Endodermal cell (in vitro differentiated cells): ENCODE data around the gene HBS1L. TPM values are rescaled to one million over a fixed set of nuclear protein-coding genes. Genes with fewer than 3 reads are reported as not detected.

Source experiments
- DNase-seq: peaks from one replicate; pipeline ENCODE4 v3.0.0-alpha.2; 2017
- H3K27ac ChIP-seq: 2 replicates; pipeline ENCODE4 v1.5.1; 2013; ENCODE audit warnings: mild to moderate bottlenecking, low read depth, low read length, moderate library complexity
- H3K27me3 ChIP-seq: 2 replicates; pipeline ENCODE4 v1.6.1; 2013; ENCODE audit warnings: mild to moderate bottlenecking, low read length, moderate library complexity; ENCODE audit not compliant: insufficient read depth, control insufficient read depth, poor library complexity, severe bottlenecking
- H3K36me3 ChIP-seq: 2 replicates; pipeline ENCODE4 v1.7.0; 2013; ENCODE audit warnings: mild to moderate bottlenecking, low read length, moderate library complexity; ENCODE audit not compliant: control insufficient read depth, insufficient read depth
- H3K4me1 ChIP-seq: one replicate; pipeline ENCODE4 v1.7.0; 2013; ENCODE audit warnings: low read length; ENCODE audit not compliant: control insufficient read depth, insufficient read depth
- H3K4me3 ChIP-seq: 2 replicates; pipeline ENCODE4 v1.5.1; 2013; ENCODE audit warnings: mild to moderate bottlenecking, low read length, moderate library complexity
- H3K9ac ChIP-seq: 2 replicates; pipeline ENCODE4 v1.6.1; 2013; ENCODE audit warnings: mild to moderate bottlenecking, low read length, moderate library complexity; ENCODE audit not compliant: poor library complexity, severe bottlenecking; ENCODE audit errors: extremely low read depth
- H3K9me3 ChIP-seq: 2 replicates; pipeline ENCODE4 v1.6.1; 2013; ENCODE audit warnings: mild to moderate bottlenecking, low read length, moderate library complexity; ENCODE audit not compliant: control insufficient read depth
- H3K27ac Mint-ChIP-seq: 2 replicates; pipeline ENCODE4 v1.8.0; 2020; ENCODE audit warnings: mixed read lengths
- H3K27me3 Mint-ChIP-seq: 2 replicates; pipeline ENCODE4 v1.8.0; 2021; ENCODE audit warnings: mild to moderate bottlenecking, mixed read lengths; ENCODE audit not compliant: insufficient read depth
- H3K36me3 Mint-ChIP-seq: 2 replicates; pipeline ENCODE4 v1.8.0; 2020; ENCODE audit warnings: low read depth, mixed read lengths
- H3K4me1 Mint-ChIP-seq: 2 replicates; pipeline ENCODE4 v1.8.0; 2020; ENCODE audit warnings: mixed read lengths
- H3K4me3 Mint-ChIP-seq: 2 replicates; pipeline ENCODE4 v1.8.0; 2020; ENCODE audit warnings: mild to moderate bottlenecking, moderate library complexity, mixed read lengths
- H3K9me3 Mint-ChIP-seq: 2 replicates; pipeline ENCODE4 v1.8.0; 2020; ENCODE audit warnings: mild to moderate bottlenecking, mixed read lengths
- WGBS, 2 experiments: methylation state at CpG; one replicate each; pipeline versions ENCODE4 v1.1.5 to v1.1.7; 2013; ENCODE audit warnings: missing lambda C conversion rate in 2 of 2, mixed read lengths in 1 of 2; ENCODE audit not compliant: insufficient coverage in 1 of 2, insufficient read length in 1 of 2; 5-methylcytosine and 5-hydroxymethylcytosine counted together
- total RNA-seq, 2 donors: library from RNA; stranded (reverse); fragmentation: NEBNext Ultra II Directional in 1 of 2; extraction: Animal tissue kit (Norgen Biotek cat#: 25700) in 1 of 2; gene quantifications; 2 replicates in 1 of 2; 3 replicates in 1 of 2; pipeline ENCODE4 v1.2.1, GENCODE V29; 2021
- TF ChIP-seq, protein P1 (sequence below): fragments of 200-600 bp; sonication (generic); conservative IDR thresholded peaks from 2 replicates; pipeline ENCODE4 v1.5.0; 2021; ENCODE audit warnings: antibody characterized with exemption, mild to moderate bottlenecking

Gene HBS1L
- total RNA-seq, 2 donors from 2014 or later, result 106 to 122 TPM

DNA sequence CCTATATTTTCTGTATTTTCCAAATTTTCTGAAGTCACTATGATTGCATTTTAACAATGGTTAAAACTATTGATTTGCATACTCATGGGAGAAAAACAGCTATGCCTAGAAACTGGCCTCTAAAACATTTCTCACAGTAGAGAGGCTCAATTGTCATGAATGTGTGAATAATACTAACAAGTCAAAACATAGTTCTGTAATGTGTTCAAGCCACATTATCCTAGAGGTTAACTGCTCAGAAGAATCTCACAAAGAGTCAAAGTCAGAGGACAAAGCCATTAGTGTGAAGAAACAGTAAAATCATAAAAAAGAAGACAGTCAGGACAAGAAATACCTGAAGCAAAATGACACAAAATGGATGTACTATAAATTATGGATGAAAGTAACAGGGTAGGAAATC lies 92.2 kb downstream of the HBS1L start:
- no peaks in the 10 kb centered on the region for H3K27me3 Mint-ChIP-seq
- H3K36me3 ChIP-seq, result peaks cover 52% of the 10 kb centered on the region
- DNase-seq, result no peak
- H3K4me3 ChIP-seq, result no peak overlapping the region
- no peaks in the 10 kb centered on the region for H3K4me1 ChIP-seq
- H3K27ac ChIP-seq, result no peak overlapping the region
- H3K27me3 ChIP-seq, result no peaks in the 10 kb centered on the region
- TF ChIP-seq, protein P1, sequence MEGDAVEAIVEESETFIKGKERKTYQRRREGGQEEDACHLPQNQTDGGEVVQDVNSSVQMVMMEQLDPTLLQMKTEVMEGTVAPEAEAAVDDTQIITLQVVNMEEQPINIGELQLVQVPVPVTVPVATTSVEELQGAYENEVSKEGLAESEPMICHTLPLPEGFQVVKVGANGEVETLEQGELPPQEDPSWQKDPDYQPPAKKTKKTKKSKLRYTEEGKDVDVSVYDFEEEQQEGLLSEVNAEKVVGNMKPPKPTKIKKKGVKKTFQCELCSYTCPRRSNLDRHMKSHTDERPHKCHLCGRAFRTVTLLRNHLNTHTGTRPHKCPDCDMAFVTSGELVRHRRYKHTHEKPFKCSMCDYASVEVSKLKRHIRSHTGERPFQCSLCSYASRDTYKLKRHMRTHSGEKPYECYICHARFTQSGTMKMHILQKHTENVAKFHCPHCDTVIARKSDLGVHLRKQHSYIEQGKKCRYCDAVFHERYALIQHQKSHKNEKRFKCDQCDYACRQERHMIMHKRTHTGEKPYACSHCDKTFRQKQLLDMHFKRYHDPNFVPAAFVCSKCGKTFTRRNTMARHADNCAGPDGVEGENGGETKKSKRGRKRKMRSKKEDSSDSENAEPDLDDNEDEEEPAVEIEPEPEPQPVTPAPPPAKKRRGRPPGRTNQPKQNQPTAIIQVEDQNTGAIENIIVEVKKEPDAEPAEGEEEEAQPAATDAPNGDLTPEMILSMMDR, result no peak
- H3K36me3 Mint-ChIP-seq, result peaks cover 55% of the 10 kb centered on the region
- peaks cover 17% of the 10 kb centered on the region for H3K9me3 ChIP-seq
- H3K9me3 Mint-ChIP-seq, result peaks cover 13% of the 10 kb centered on the region
- no peaks in the 10 kb centered on the region for H3K4me1 Mint-ChIP-seq
- no peak overlapping the region for H3K4me3 Mint-ChIP-seq
- no peak overlapping the region for H3K27ac Mint-ChIP-seq
- no peak overlapping the region for H3K9ac ChIP-seq

DNA sequence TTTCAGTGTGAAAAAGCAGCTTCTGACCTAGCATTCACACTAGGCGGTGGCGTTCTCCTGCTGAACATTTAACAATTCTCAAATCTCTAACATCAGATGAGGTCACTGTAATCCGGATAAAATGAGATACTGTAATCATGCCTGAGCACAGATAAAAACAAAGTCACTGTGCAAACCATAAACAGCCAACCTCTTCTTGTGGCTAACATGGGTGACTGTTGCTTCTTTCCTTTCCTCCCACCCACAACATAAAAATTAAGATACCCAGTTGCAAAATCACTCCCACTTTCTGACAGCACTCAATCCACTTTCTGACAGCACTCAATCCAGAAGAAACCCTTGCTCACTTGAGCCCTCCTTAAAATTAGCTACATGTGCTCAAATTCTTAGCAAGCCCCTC lies 93.3 kb downstream of the HBS1L start:
- no peaks in the 10 kb centered on the region for H3K4me1 ChIP-seq
- 93% methylated on average over 3 of the region's 3 CpGs for WGBS, 2 experiments
- H3K9me3 ChIP-seq, result peaks cover 17% of the 10 kb centered on the region
- no peak overlapping the region for H3K27ac Mint-ChIP-seq
- no peak overlapping the region for H3K9ac ChIP-seq
- DNase-seq, result no peak
- no peaks in the 10 kb centered on the region for H3K27me3 ChIP-seq
- H3K36me3 ChIP-seq, result peaks cover 50% of the 10 kb centered on the region
- no peak overlapping the region for H3K27ac ChIP-seq
- H3K27me3 Mint-ChIP-seq, result no peaks in the 10 kb centered on the region
- peaks cover 55% of the 10 kb centered on the region for H3K36me3 Mint-ChIP-seq
- no peak overlapping the region for H3K4me3 Mint-ChIP-seq
- H3K4me1 Mint-ChIP-seq, result no peaks in the 10 kb centered on the region
- no peak overlapping the region for H3K4me3 ChIP-seq
- peaks cover 13% of the 10 kb centered on the region for H3K9me3 Mint-ChIP-seq
- TF ChIP-seq, protein P1, result no peak

DNA sequence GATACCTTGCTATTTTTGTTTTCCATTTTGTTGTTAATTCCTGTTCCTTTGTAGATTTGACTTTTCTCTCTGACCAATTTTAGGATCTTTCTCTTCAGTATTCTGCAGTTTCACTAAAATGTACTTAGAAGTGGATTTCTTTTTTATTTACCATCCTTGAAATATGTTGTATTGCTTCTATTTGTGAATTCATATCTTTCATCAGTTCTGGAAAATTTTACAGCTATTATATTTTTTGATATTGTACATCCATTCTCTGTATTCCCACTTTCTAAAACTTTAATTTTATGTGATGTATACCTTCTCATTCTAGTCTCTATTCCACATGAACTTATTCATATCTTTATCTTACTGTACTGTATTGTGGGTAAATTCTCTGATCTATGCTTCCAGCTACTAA lies 95.0 kb downstream of the HBS1L start:
- Mint-ChIP-seq H3K9me3 (peaks cover 13% of the 10 kb centered on the region), H3K4me1 (no peaks in the 10 kb centered on the region), H3K36me3 (peaks cover 46% of the 10 kb centered on the region), H3K4me3 (no peak overlapping the region), H3K27ac (no peak overlapping the region), H3K27me3 (no peaks in the 10 kb centered on the region)
- H3K27me3 ChIP-seq, result no peaks in the 10 kb centered on the region
- no peak overlapping the region for H3K9ac ChIP-seq
- H3K36me3 ChIP-seq, result peaks cover 33% of the 10 kb centered on the region
- peaks cover 17% of the 10 kb centered on the region for H3K9me3 ChIP-seq
- DNase-seq, result no peak
- H3K4me1 ChIP-seq, result no peaks in the 10 kb centered on the region
- TF ChIP-seq, protein P1, result no peak
- H3K27ac ChIP-seq, result no peak overlapping the region
- no peak overlapping the region for H3K4me3 ChIP-seq
